Measurements from ENCODE around the gene PARD3. TPM values are rescaled to one million over a fixed set of nuclear protein-coding genes. Genes with fewer than 3 reads are reported as not detected.

The PARD3 gene
- total RNA-seq, 2 experiments from 2014 or later: 0.53 to 0.71 TPM

DNA sequence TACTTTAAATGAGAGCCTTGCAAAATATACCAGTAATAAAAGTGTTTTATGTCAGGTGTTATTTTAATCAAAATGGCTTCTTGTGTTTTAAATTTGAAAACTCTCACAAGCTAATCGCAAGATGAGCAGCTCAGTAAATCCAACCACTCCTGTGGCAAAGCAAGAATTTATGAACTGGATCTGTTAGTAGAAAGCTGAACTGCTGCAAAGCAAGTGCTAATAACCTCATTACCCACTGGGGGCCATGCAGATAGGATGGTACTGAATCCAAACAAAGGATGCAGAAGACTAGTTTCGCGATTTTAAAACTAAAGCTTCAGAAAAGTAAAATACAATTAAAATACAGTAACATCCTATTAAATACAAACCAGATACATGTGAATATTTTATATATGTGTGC, 468.0 kb downstream of the PARD3 start:
- H3K9me3 ChIP-seq (ENCODE audit: control insufficient read depth in 1 of 2, insufficient read depth in 1 of 2, low read length in 2 of 2): no peaks in the 10 kb centered on the region
- Mint-ChIP-seq H3K27ac (no peak overlapping the region), H3K36me3 (ENCODE audit: low read depth) (no peaks in the 10 kb centered on the region), H3K27me3 (no peaks in the 10 kb centered on the region), H3K4me3 (no peak overlapping the region), H3K4me1 (ENCODE audit: low read depth) (no peaks in the 10 kb centered on the region), H3K9me3 (no peaks in the 10 kb centered on the region)
- H3K27ac ChIP-seq (ENCODE audit: low read depth in 1 of 2, low read length in 2 of 2): no peak overlapping the region
- POLR2A ChIA-PET: no interaction called here
- H3K4me1 ChIP-seq (ENCODE audit: insufficient read depth, low read length): no peaks in the 10 kb centered on the region
- ATAC-seq (ENCODE audit: poor library complexity) (no peak), DNase-seq (no peak)
- no peak for TF ChIP-seq CTCF (IDR thresholded peaks at IDR 0.05)
- H3K36me3 ChIP-seq (ENCODE audit: insufficient read depth, low read length): no peaks in the 10 kb centered on the region
- H3K27me3 ChIP-seq (ENCODE audit: control insufficient read depth in 1 of 2, insufficient read depth in 2 of 2, low read length in 2 of 2): no peaks in the 10 kb centered on the region
- intact Hi-C loops (cut with DNase I, micrococcal nuclease): no loop called here
- no peak overlapping the region for H3K4me3 ChIP-seq (ENCODE audit: low read length)
- CTCF ChIA-PET: interaction anchor here (1.0 kb wide), 1 partner anchor 15 kb away, joined by 3 read pairs; no protein-coding TSS in a partner anchor

GRCh38 chr10:34346516-34347100, 468.5 kb downstream of the PARD3 start:
- no peak overlapping the region for H3K4me3 ChIP-seq (ENCODE audit: low read length)
- no peaks in the 10 kb centered on the region for H3K27me3 ChIP-seq (ENCODE audit: control insufficient read depth in 1 of 2, insufficient read depth in 2 of 2, low read length in 2 of 2)
- TF ChIP-seq CTCF (IDR thresholded peaks at IDR 0.05): no peak
- H3K4me1 ChIP-seq (ENCODE audit: insufficient read depth, low read length): no peaks in the 10 kb centered on the region
- no peak overlapping the region for H3K27ac Mint-ChIP-seq
- no peaks in the 10 kb centered on the region for H3K9me3 Mint-ChIP-seq
- ATAC-seq (ENCODE audit: poor library complexity) (no peak), DNase-seq (no peak)
- POLR2A ChIA-PET: no interaction called here
- no peaks in the 10 kb centered on the region for H3K9me3 ChIP-seq (ENCODE audit: control insufficient read depth in 1 of 2, insufficient read depth in 1 of 2, low read length in 2 of 2)
- H3K4me1 Mint-ChIP-seq (ENCODE audit: low read depth): no peaks in the 10 kb centered on the region
- no peaks in the 10 kb centered on the region for H3K36me3 Mint-ChIP-seq (ENCODE audit: low read depth)
- CTCF ChIA-PET: interaction anchor here (1.0 kb wide), 1 partner anchor 16 kb away, joined by 3 read pairs; no protein-coding TSS in a partner anchor
- intact Hi-C loops (cut with DNase I, micrococcal nuclease): no loop called here
- no peak overlapping the region for H3K27ac ChIP-seq (ENCODE audit: low read depth in 1 of 2, low read length in 2 of 2)
- H3K27me3 Mint-ChIP-seq: no peaks in the 10 kb centered on the region
- no peak overlapping the region for H3K4me3 Mint-ChIP-seq
- no peaks in the 10 kb centered on the region for H3K36me3 ChIP-seq (ENCODE audit: insufficient read depth, low read length)

- no peaks in the 10 kb centered on the region for H3K27me3 Mint-ChIP-seq
- DNase-seq (no peak), ATAC-seq (ENCODE audit: poor library complexity) (no peak)
- H3K4me3 Mint-ChIP-seq: no peak overlapping the region
- no peaks in the 10 kb centered on the region for H3K9me3 ChIP-seq (ENCODE audit: control insufficient read depth in 1 of 2, insufficient read depth in 1 of 2, low read length in 2 of 2)
- H3K27me3 ChIP-seq (ENCODE audit: control insufficient read depth in 1 of 2, insufficient read depth in 2 of 2, low read length in 2 of 2): no peaks in the 10 kb centered on the region
- no peaks in the 10 kb centered on the region for H3K9me3 Mint-ChIP-seq
- H3K27ac ChIP-seq (ENCODE audit: low read depth in 1 of 2, low read length in 2 of 2): no peak overlapping the region
- ChIA-PET POLR2A (no interaction called here), CTCF (no interaction called here)
- no peak overlapping the region for H3K4me3 ChIP-seq (ENCODE audit: low read length)
- no peak for TF ChIP-seq CTCF (IDR thresholded peaks at IDR 0.05)
- H3K36me3 ChIP-seq (ENCODE audit: insufficient read depth, low read length): no peaks in the 10 kb centered on the region
- intact Hi-C loops (cut with DNase I, micrococcal nuclease): no loop called here
- H3K27ac Mint-ChIP-seq: no peak overlapping the region
- H3K4me1 Mint-ChIP-seq (ENCODE audit: low read depth): no peaks in the 10 kb centered on the region
- no peaks in the 10 kb centered on the region for H3K36me3 Mint-ChIP-seq (ENCODE audit: low read depth)
- no peaks in the 10 kb centered on the region for H3K4me1 ChIP-seq (ENCODE audit: insufficient read depth, low read length)
Measured at GRCh38 chr10:34345383-34345782, 469.7 kb downstream of the PARD3 start.
